Measurements from ENCODE around the gene CDK4.

The CDK4 gene

GRCh38 chr12:57744194-57744776, 7.8 kb downstream of the CDK4 start:
- Mint-ChIP-seq H3K4me1 (peaks cover 47% of the 10 kb centered on the region), H3K27me3 (no peaks in the 10 kb centered on the region), H3K27ac (peak overlapping the region; percentile 92), H3K36me3 (peaks cover 21% of the 10 kb centered on the region), H3K9me3 (no peaks in the 10 kb centered on the region), H3K4me3 (peak overlapping the region; percentile 92)
- peak; percentile 80 to 84 for DNase-seq (ENCODE audit: low spot score in 2 of 2)
- ATAC-seq (ENCODE audit: low read depth): peak; percentile 65

- H3K4me1 Mint-ChIP-seq: peaks cover 49% of the 10 kb centered on the region
- DNase-seq (ENCODE audit: low spot score in 2 of 2) (no peak), ATAC-seq (ENCODE audit: low read depth) (no peak)
- peak overlapping the region; percentile 92 for H3K4me3 Mint-ChIP-seq
- H3K27me3 Mint-ChIP-seq: no peaks in the 10 kb centered on the region
- H3K27ac Mint-ChIP-seq: peak overlapping the region; percentile 92
- H3K9me3 Mint-ChIP-seq: no peaks in the 10 kb centered on the region
- peaks cover 18% of the 10 kb centered on the region for H3K36me3 Mint-ChIP-seq
These were observed 8.3 kb downstream of the CDK4 start for GRCh38 chr12:57743769-57744168.

- ATAC-seq (ENCODE audit: low read depth): peak; percentile 54
- no peaks in the 10 kb centered on the region for H3K27me3 Mint-ChIP-seq
- H3K9me3 Mint-ChIP-seq: no peaks in the 10 kb centered on the region
- peaks cover 9% of the 10 kb centered on the region for H3K36me3 Mint-ChIP-seq
- DNase-seq (ENCODE audit: low spot score in 2 of 2): peak; percentile 37 to 67
- peaks cover 49% of the 10 kb centered on the region for H3K4me1 Mint-ChIP-seq
- H3K4me3 Mint-ChIP-seq: peak overlapping the region; percentile 90
- peak overlapping the region; percentile 87 for H3K27ac Mint-ChIP-seq
These were observed 10.0 kb downstream of the CDK4 start for GRCh38 chr12:57741844-57742738.

- DNase-seq (ENCODE audit: low spot score in 2 of 2) (no peak), ATAC-seq (ENCODE audit: low read depth) (no peak)
- Mint-ChIP-seq H3K4me1 (peaks cover 48% of the 10 kb centered on the region), H3K36me3 (peaks cover 8% of the 10 kb centered on the region), H3K27me3 (no peaks in the 10 kb centered on the region), H3K9me3 (no peaks in the 10 kb centered on the region), H3K4me3 (peak overlapping the region; percentile 90), H3K27ac (peak overlapping the region; percentile 87)
These were observed 10.7 kb downstream of the CDK4 start for GRCh38 chr12:57741413-57741789.

GRCh38 chr12:57740656-57741412, 11.3 kb downstream of the CDK4 start:
- Mint-ChIP-seq H3K4me1 (peaks cover 43% of the 10 kb centered on the region), H3K36me3 (peaks cover 7% of the 10 kb centered on the region), H3K27me3 (no peaks in the 10 kb centered on the region), H3K9me3 (no peaks in the 10 kb centered on the region), H3K4me3 (peak overlapping the region; percentile 90), H3K27ac (peak overlapping the region; percentile 87)
- peak; percentile 32 to 42 for DNase-seq (ENCODE audit: low spot score in 2 of 2)
- ATAC-seq (ENCODE audit: low read depth): peak; percentile 37

- H3K9me3 Mint-ChIP-seq: no peaks in the 10 kb centered on the region
- H3K27ac Mint-ChIP-seq: peak overlapping the region; percentile 87
- H3K27me3 Mint-ChIP-seq: no peaks in the 10 kb centered on the region
- DNase-seq (ENCODE audit: low spot score in 2 of 2): no peak
- H3K4me3 Mint-ChIP-seq: no peak overlapping the region
- peaks cover 7% of the 10 kb centered on the region for H3K36me3 Mint-ChIP-seq
- peaks cover 38% of the 10 kb centered on the region for H3K4me1 Mint-ChIP-seq
- ATAC-seq (ENCODE audit: low read depth): no peak
These were observed 12.1 kb downstream of the CDK4 start for GRCh38 chr12:57739914-57740538.

GRCh38 chr12:57739387-57739786, 12.7 kb downstream of the CDK4 start:
- DNase-seq (ENCODE audit: low spot score in 2 of 2): no peak
- no peak for ATAC-seq (ENCODE audit: low read depth)
- Mint-ChIP-seq H3K4me1 (peaks cover 36% of the 10 kb centered on the region), H3K4me3 (peak overlapping the region; percentile 46), H3K27ac (peak overlapping the region; percentile 60), H3K36me3 (peaks cover 9% of the 10 kb centered on the region), H3K9me3 (no peaks in the 10 kb centered on the region), H3K27me3 (no peaks in the 10 kb centered on the region)

GRCh38 chr12:57738661-57739237, 13.4 kb downstream of the CDK4 start, which contains the start of gene AGAP2:
AGAP2 (minus strand) TSS chr12:57738742; CDS start chr12:57738246, 496 bp downstream.
- Mint-ChIP-seq H3K27me3 (no peaks in the 10 kb centered on the region), H3K4me3 (peak within 1 kb of the TSS; percentile 46), H3K27ac (peak within 1 kb of the TSS; percentile 60), H3K36me3 (peaks cover 13% of the 10 kb centered on the region), H3K9me3 (no peaks in the 10 kb centered on the region), H3K4me1 (peaks cover 33% of the 10 kb centered on the region)
- DNase-seq (ENCODE audit: low spot score in 2 of 2): no peak
- ATAC-seq (ENCODE audit: low read depth): no peak

- Mint-ChIP-seq H3K4me3 (no peak overlapping the region), H3K27ac (no peak overlapping the region), H3K27me3 (no peaks in the 10 kb centered on the region), H3K4me1 (peaks cover 30% of the 10 kb centered on the region), H3K9me3 (no peaks in the 10 kb centered on the region), H3K36me3 (peaks cover 18% of the 10 kb centered on the region)
- DNase-seq (ENCODE audit: low spot score in 2 of 2): no peak
- ATAC-seq (ENCODE audit: low read depth): no peak
These were observed 14.3 kb downstream of the CDK4 start for GRCh38 chr12:57737467-57738460.

- no peak for DNase-seq (ENCODE audit: low spot score in 2 of 2)
- H3K4me1 Mint-ChIP-seq: peaks cover 24% of the 10 kb centered on the region
- H3K36me3 Mint-ChIP-seq: peaks cover 21% of the 10 kb centered on the region
These were observed 15.2 kb downstream of the CDK4 start for GRCh38 chr12:57736741-57737466.

GRCh38 chr12:57735952-57736740, 16.0 kb downstream of the CDK4 start:
- no peaks in the 10 kb centered on the region for H3K27me3 Mint-ChIP-seq
- no peak overlapping the region for H3K4me3 Mint-ChIP-seq
- peaks cover 17% of the 10 kb centered on the region for H3K4me1 Mint-ChIP-seq
- peak overlapping the region; percentile 57 for H3K27ac Mint-ChIP-seq
- no peaks in the 10 kb centered on the region for H3K9me3 Mint-ChIP-seq
- H3K36me3 Mint-ChIP-seq: peaks cover 27% of the 10 kb centered on the region
- DNase-seq (ENCODE audit: low spot score in 2 of 2) (no peak), ATAC-seq (ENCODE audit: low read depth) (no peak)

More at GRCh38 chr12:57736741-57737466, 15.2 kb downstream of the CDK4 start:
- Mint-ChIP-seq H3K4me3 (no peak overlapping the region), H3K27me3 (no peaks in the 10 kb centered on the region), H3K9me3 (no peaks in the 10 kb centered on the region), H3K27ac (peak overlapping the region; percentile 57)
- no peak for ATAC-seq (ENCODE audit: low read depth)
